CD14-positive monocyte (primary cell): ENCODE measurements around the gene ACAP1. TPM values are rescaled to one million over a fixed set of nuclear protein-coding genes. Genes with fewer than 3 reads are reported as not detected.
"Not testable (repeated sequence)": the region's sequence is repeated elsewhere in the genome, so short reads cannot be mapped to it uniquely, and the experiment has no call there.

Experiments
- DNase-seq, 3 donors: peaks; one replicate each; pipeline ENCODE4 v3.0.0-alpha.2; 2011 to 2022
- H2AFZ ChIP-seq: 2 replicates; pipeline ENCODE4 v1.6.0; 2012; ENCODE audit warnings: mild to moderate bottlenecking, low read depth, low read length, inconsistent platforms; ENCODE audit not compliant: insufficient read depth, poor library complexity, severe bottlenecking
- H3K27ac ChIP-seq, 2 donors: 1 replicate in 1 of 2; 2 replicates in 1 of 2; pipeline ENCODE4 v1.5.1; 2012 to 2013; ENCODE audit warnings: low read length in 2 of 2, control low read depth in 1 of 2, inconsistent platforms in 1 of 2, low read depth in 1 of 2, mild to moderate bottlenecking in 1 of 2
- H3K27me3 ChIP-seq, 2 donors: one replicate each; pipeline versions ENCODE4 v1.6.0 to v1.6.1; 2011 to 2013; ENCODE audit warnings: low read length in 2 of 2; ENCODE audit not compliant: control insufficient read depth in 2 of 2, insufficient read depth in 2 of 2
- H3K36me3 ChIP-seq, 2 donors: replicated peaks in 1 of 2; 1 replicate in 1 of 2; 2 replicates in 1 of 2; pipeline versions ENCODE4 v1.5.1 to v1.6.1; 2012 to 2013; ENCODE audit warnings: low read length in 2 of 2, control low read depth in 1 of 2, inconsistent platforms in 1 of 2, mild to moderate bottlenecking in 1 of 2; ENCODE audit not compliant: insufficient read depth in 2 of 2, control insufficient read depth in 1 of 2
- H3K4me1 ChIP-seq, 2 donors: 1 replicate in 1 of 2; 2 replicates in 1 of 2; pipeline versions ENCODE4 v1.5.1 to v1.6.1; 2012 to 2013; ENCODE audit warnings: low read length in 2 of 2, control low read depth in 1 of 2, inconsistent platforms in 1 of 2, mild to moderate bottlenecking in 1 of 2, moderate library complexity in 1 of 2; ENCODE audit not compliant: insufficient read depth in 2 of 2, control insufficient read depth in 1 of 2
- H3K4me2 ChIP-seq: replicated peaks from 2 replicates; pipeline ENCODE3; 2012; ENCODE audit warnings: low read length, moderate library complexity, mild to moderate bottlenecking; ENCODE audit not compliant: poor library complexity, severe bottlenecking; ENCODE audit errors: extremely low read depth
- H3K4me3 ChIP-seq, 3 experiments: fragments of 200-600 bp in 1 of 3; sonication (generic) in 1 of 3; replicated peaks in 1 of 3; 1 replicate in 2 of 3; 2 replicates in 1 of 3; pipeline ENCODE4 v1.5.1; 2011 to 2013; ENCODE audit warnings: low read length in 3 of 3, mild to moderate bottlenecking in 3 of 3, control low read depth in 2 of 3, low read depth in 2 of 3, inconsistent platforms in 1 of 3, moderate library complexity in 1 of 3
- H3K79me2 ChIP-seq: 2 replicates; pipeline ENCODE4 v1.6.0; 2012; ENCODE audit warnings: mild to moderate bottlenecking, control low read depth, inconsistent platforms, low read length, moderate library complexity; ENCODE audit not compliant: insufficient read depth
- H3K9ac ChIP-seq: 2 replicates; pipeline ENCODE4 v1.6.0; 2017; ENCODE audit warnings: low read length, mild to moderate bottlenecking; ENCODE audit not compliant: insufficient read depth, poor library complexity, severe bottlenecking
- H3K9me3 ChIP-seq, 2 donors: replicated peaks in 1 of 2; 1 replicate in 1 of 2; 2 replicates in 1 of 2; pipeline versions ENCODE4 v1.5.1 to v1.6.1; 2012 to 2013; ENCODE audit warnings: low read length in 2 of 2, control low read depth in 1 of 2; ENCODE audit not compliant: control insufficient read depth in 1 of 2, insufficient read depth in 1 of 2
- H4K20me1 ChIP-seq: 2 replicates; pipeline ENCODE4 v1.6.0; 2012; ENCODE audit warnings: mild to moderate bottlenecking, low read length, control low read depth, moderate library complexity; ENCODE audit not compliant: insufficient read depth
- H3K27ac Mint-ChIP-seq, 7 donors: one replicate each; pipeline ENCODE4 v1.8.0; 2020; ENCODE audit warnings: mild to moderate bottlenecking in 7 of 7, mixed read lengths in 7 of 7, moderate library complexity in 6 of 7, inconsistent platforms in 2 of 7
- H3K27me3 Mint-ChIP-seq, 3 donors: one replicate each; pipeline ENCODE4 v1.8.0; 2021 to 2022; ENCODE audit warnings: low read depth in 3 of 3, mild to moderate bottlenecking in 3 of 3, mixed read lengths in 3 of 3, moderate library complexity in 3 of 3, inconsistent platforms in 1 of 3
- H3K36me3 Mint-ChIP-seq, 2 donors: one replicate each; pipeline ENCODE4 v1.8.0; 2020; ENCODE audit warnings: mixed read lengths in 2 of 2, inconsistent platforms in 1 of 2, mild to moderate bottlenecking in 1 of 2
- H3K4me1 Mint-ChIP-seq: one replicate; pipeline ENCODE4 v1.8.0; 2020; ENCODE audit warnings: mild to moderate bottlenecking, mixed read lengths
- H3K4me3 Mint-ChIP-seq, 2 donors: one replicate each; pipeline ENCODE4 v1.8.0; 2020; ENCODE audit warnings: mild to moderate bottlenecking in 2 of 2, mixed read lengths in 2 of 2, moderate library complexity in 1 of 2
- H3K9me3 Mint-ChIP-seq, 7 donors: one replicate each; pipeline ENCODE4 v1.8.0; 2020 to 2022; ENCODE audit warnings: mixed read lengths in 7 of 7, mild to moderate bottlenecking in 6 of 7, moderate library complexity in 6 of 7, inconsistent platforms in 2 of 7
- CTCF ChIP-seq: fragments of 200-600 bp; IDR thresholded peaks from one replicate; pipeline ENCODE4 v1.8.0; 2022; ENCODE audit warnings: antibody characterized with exemption, mild to moderate bottlenecking
- WGBS: methylation state at CpG from one replicate; pipeline ENCODE4 v1.1.5; 2013; ENCODE audit warnings: missing lambda C conversion rate; ENCODE audit not compliant: insufficient coverage; 5-methylcytosine and 5-hydroxymethylcytosine counted together
- intact Hi-C, 2 donors: fragments of 100-400 bp; cut with micrococcal nuclease; formaldehyde crosslinking; loops; one replicate each; pipeline versions ENCODE4 v1.15.0 to v1.15.1; 2023
- polyA plus RNA-seq, 3 donors: library from polyadenylated mRNA; depleted of rRNA in 1 of 3; unstranded in 2 of 3; stranded (reverse) in 1 of 3; fragments of 300-500 nt in 2 of 3; fragments of >200 nt in 1 of 3; fragmentation: Illumina TruSeq in 2 of 3; gene quantifications; 1 replicate in 2 of 3; 2 replicates in 1 of 3; pipeline ENCODE4 v1.2.3, GENCODE V29; 2012 to 2021

ACAP1 gene
- polyA plus RNA-seq, 3 donors, result 32.1 to 68.5 (median 40.5) TPM

GRCh38 chr17:7334938-7335538, 1.3 kb upstream of the ACAP1 start:
- H3K4me3 ChIP-seq, result no peak overlapping the region
- intact Hi-C loops, result no loop called here
- TF ChIP-seq CTCF, result no peak
- Mint-ChIP-seq H3K9me3 (no peaks in the 10 kb centered on the region), H3K27ac (peak overlapping the region in 2 of 7 donors; percentile 32 to 65), H3K27me3 (peaks cover 0 to 8% (median 0%) of the 10 kb centered on the region in 3 donors), H3K4me1 (peaks cover 54% of the 10 kb centered on the region), H3K4me3 (peak overlapping the region in 1 of 2 donors; percentile 37), H3K36me3 (peaks cover 6 to 15% of the 10 kb centered on the region in 2 donors)
- no peaks in the 10 kb centered on the region for H3K9me3 ChIP-seq
- no peaks in the 10 kb centered on the region for H4K20me1 ChIP-seq
- WGBS, result 100% methylated on average over 1 of the region's 3 CpGs
- peaks cover 43 to 55% of the 10 kb centered on the region in 2 donors for H3K4me1 ChIP-seq
- no peak overlapping the region for H3K9ac ChIP-seq
- H3K79me2 ChIP-seq, result peaks cover 27% of the 10 kb centered on the region
- DNase-seq, result no peak
- peaks cover 0 to 6% of the 10 kb centered on the region in 2 donors for H3K36me3 ChIP-seq
- H2AFZ ChIP-seq, result no peak overlapping the region
- H3K4me2 ChIP-seq, result no peak overlapping the region
- H3K27me3 ChIP-seq, result no peaks in the 10 kb centered on the region
- no peak overlapping the region for H3K27ac ChIP-seq

DNA sequence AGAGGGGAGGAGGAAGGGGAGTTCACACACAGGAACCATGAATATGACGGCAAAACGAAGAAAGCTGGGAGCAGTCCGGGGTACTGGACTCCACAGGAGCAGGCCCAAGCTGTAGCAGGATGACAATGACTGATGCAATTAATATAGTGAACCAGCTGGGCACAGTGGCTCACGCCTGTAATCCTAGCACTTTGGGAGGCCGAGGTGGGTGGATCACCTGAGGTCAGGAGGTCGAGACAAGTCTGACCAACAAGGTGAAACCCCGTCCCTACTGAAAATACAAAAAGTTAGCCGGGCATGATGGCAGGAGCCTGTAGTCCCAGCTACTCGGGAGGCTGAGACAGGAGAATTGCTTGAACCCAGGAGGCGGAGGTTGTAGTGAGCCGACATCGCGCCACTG, 564 bp upstream of the ACAP1 start:
- Histone ChIP-seq H3K27ac (peak overlapping the region in 1 of 2 donors; percentile 71), H3K4me3 (peak overlapping the region in 1 of 3 experiments; percentile 79), H3K79me2 (peaks cover 27% of the 10 kb centered on the region), H3K4me2 (peak overlapping the region; percentile 88), H3K36me3 (peaks cover 0 to 10% of the 10 kb centered on the region in 2 donors), H3K4me1 (peaks cover 37 to 49% of the 10 kb centered on the region in 2 donors), H2AFZ (peak overlapping the region; percentile 89)
- peaks cover 54% of the 10 kb centered on the region for H3K4me1 Mint-ChIP-seq
- H3K27ac Mint-ChIP-seq, result peak overlapping the region in 6 of 7 donors; percentile 0 to 91 (median 77)
- H3K9me3 Mint-ChIP-seq, intact Hi-C loops, DNase-seq, H3K9me3 ChIP-seq, H3K9ac ChIP-seq, H4K20me1 ChIP-seq, H3K27me3 Mint-ChIP-seq, H3K27me3 ChIP-seq: not testable (repeated sequence)
- peak overlapping the region; percentile 78 to 90 for H3K4me3 Mint-ChIP-seq
- peaks cover 10 to 22% of the 10 kb centered on the region in 2 donors for H3K36me3 Mint-ChIP-seq
- 72% methylated on average over 9 of the region's 13 CpGs for WGBS

DNA sequence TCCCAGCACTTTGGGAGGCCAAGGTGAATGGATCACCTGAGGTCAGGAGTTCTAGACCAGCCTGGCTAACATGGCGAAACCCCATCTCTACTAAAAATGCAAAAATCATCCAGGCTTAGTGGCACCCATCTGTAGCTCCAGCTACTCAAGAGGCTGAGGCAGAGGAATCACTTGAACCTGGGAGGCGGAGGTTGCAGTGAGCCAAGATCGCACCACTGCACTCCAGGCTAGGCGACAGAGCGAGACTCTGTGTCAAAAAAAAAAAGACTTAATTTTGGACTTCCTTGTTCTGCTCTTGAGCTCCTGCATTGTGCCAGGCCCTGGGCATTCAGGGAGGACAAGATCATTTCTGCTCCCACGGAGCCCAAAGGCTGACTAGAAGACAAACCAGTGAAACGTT, 1.3 kb downstream of the ACAP1 start:
- H3K27me3 Mint-ChIP-seq, H3K9ac ChIP-seq, H3K9me3 Mint-ChIP-seq, H4K20me1 ChIP-seq, DNase-seq, H3K9me3 ChIP-seq, H3K27me3 ChIP-seq, H3K27ac ChIP-seq, intact Hi-C loops: not testable (repeated sequence)
- Mint-ChIP-seq H3K36me3 (peaks cover 21 to 38% of the 10 kb centered on the region in 2 donors), H3K4me3 (peak overlapping the region; percentile 78 to 90), H3K27ac (peak overlapping the region in 4 of 7 donors; percentile 30 to 79 (median 45)), H3K4me1 (peaks cover 42% of the 10 kb centered on the region)
- Histone ChIP-seq H3K4me1 (peaks cover 26 to 36% of the 10 kb centered on the region in 2 donors), H2AFZ (peak overlapping the region; percentile 89), H3K4me2 (peak overlapping the region; percentile 88), H3K36me3 (peaks cover 10 to 25% of the 10 kb centered on the region in 2 donors), H3K4me3 (peak overlapping the region in 1 of 3 experiments; percentile 79), H3K79me2 (peaks cover 27% of the 10 kb centered on the region)
- WGBS, result 35% methylated on average over 7 of the region's 7 CpGs
